T-cell (primary cell): ENCODE results near the gene TMC7. TPM values are rescaled to one million over a fixed set of nuclear protein-coding genes. Genes with fewer than 3 reads are reported as not detected.
"Not testable (repeated sequence)": the region's sequence is repeated elsewhere in the genome, so short reads cannot be mapped to it uniquely, and the experiment has no call there.

Experiments used
- ATAC-seq, 4 experiments: fragments of 200-7000 bp in 3 of 4; fragments of 150-1000 bp in 1 of 4; cut with Tn5 transposase; replicated peaks in 1 of 4; 1 replicate in 3 of 4; 2 replicates in 1 of 4; pipeline ENCODE4 v1.10.0; 2021; ENCODE audit warnings: moderate library complexity in 3 of 4, mild to moderate bottlenecking in 2 of 4, moderate number of reproducible peaks in 1 of 4
- CTCF ChIA-PET, 2 donors: fragments of 300-600 bp; sonication (Branson Sonifier 250); formaldehyde crosslinking; loops; one replicate each; lab custom pipeline; 2022; ENCODE audit warnings: antibody characterized with exemption in 2 of 2; lab: Charles Lee
- POLR2A ChIA-PET, 2 donors: fragments of 300-600 bp; sonication (Branson Sonifier 250); formaldehyde crosslinking; loops; one replicate each; lab custom pipeline; 2022; ENCODE audit warnings: antibody characterized with exemption in 2 of 2; lab: Charles Lee
- DNase-seq, 35 experiments: peaks; one replicate each; pipeline versions ENCODE4 v3.0.0 to v3.0.0-alpha.2; 2013 to 2023
- H3K27ac ChIP-seq: one replicate; pipeline ENCODE4 v1.5.1; 2013; ENCODE audit warnings: low read length
- H3K27me3 ChIP-seq, 2 experiments: replicated peaks in 1 of 2; 1 replicate in 1 of 2; 2 replicates in 1 of 2; pipeline versions ENCODE4 v1.6.1 to v1.7.0; 2013; ENCODE audit warnings: low read length in 1 of 2, mixed read lengths in 1 of 2; ENCODE audit not compliant: control insufficient read depth in 2 of 2, insufficient read depth in 2 of 2; ENCODE audit errors: extremely low read depth in 1 of 2
- H3K36me3 ChIP-seq, 2 donors: 1 replicate in 1 of 2; 2 replicates in 1 of 2; pipeline versions ENCODE4 v1.6.1 to v1.7.0; 2013; ENCODE audit warnings: low read length in 1 of 2; ENCODE audit not compliant: control insufficient read depth in 2 of 2, insufficient read depth in 1 of 2; ENCODE audit errors: extremely low read depth in 1 of 2
- H3K4me1 ChIP-seq, 2 experiments: 1 replicate in 1 of 2; 2 replicates in 1 of 2; pipeline versions ENCODE4 v1.6.1 to v1.7.0; 2013; ENCODE audit warnings: low read length in 2 of 2, mixed read lengths in 1 of 2; ENCODE audit not compliant: insufficient read depth in 2 of 2, control insufficient read depth in 1 of 2; ENCODE audit errors: extremely low read depth in 1 of 2
- H3K4me3 ChIP-seq, 2 donors: 1 replicate in 1 of 2; 2 replicates in 1 of 2; pipeline versions ENCODE4 v1.5.1 to v1.7.0; 2013; ENCODE audit warnings: mild to moderate bottlenecking in 2 of 2, low read length in 1 of 2, moderate library complexity in 1 of 2; ENCODE audit not compliant: control insufficient read depth in 1 of 2; ENCODE audit errors: extremely low read depth in 1 of 2
- H3K9me3 ChIP-seq: 2 replicates; pipeline ENCODE4 v1.7.0; 2013
- H3K27ac Mint-ChIP-seq, 2 donors: one replicate each; pipeline ENCODE4 v1.8.0; 2020 to 2021; ENCODE audit warnings: mild to moderate bottlenecking in 2 of 2, mixed read lengths in 2 of 2
- H3K27me3 Mint-ChIP-seq, 2 donors: one replicate each; pipeline ENCODE4 v1.8.0; 2021 to 2022; ENCODE audit warnings: mixed read lengths in 2 of 2
- H3K36me3 Mint-ChIP-seq: one replicate; pipeline ENCODE4 v1.8.0; 2021; ENCODE audit warnings: mixed read lengths
- H3K4me1 Mint-ChIP-seq, 3 donors: one replicate each; pipeline ENCODE4 v1.8.0; 2020 to 2022; ENCODE audit warnings: mixed read lengths in 3 of 3, mild to moderate bottlenecking in 1 of 3
- H3K4me3 Mint-ChIP-seq, 3 donors: one replicate each; pipeline ENCODE4 v1.8.0; 2020 to 2022; ENCODE audit warnings: mild to moderate bottlenecking in 3 of 3, mixed read lengths in 3 of 3, moderate library complexity in 3 of 3
- H3K9me3 Mint-ChIP-seq, 3 donors: one replicate each; pipeline ENCODE4 v1.8.0; 2020 to 2022; ENCODE audit warnings: mixed read lengths in 3 of 3
- WGBS: methylation state at CpG from one replicate; pipeline ENCODE4 v1.1.5; 2013; ENCODE audit warnings: missing lambda C conversion rate; ENCODE audit not compliant: insufficient coverage; 5-methylcytosine and 5-hydroxymethylcytosine counted together
- total RNA-seq, 35 experiments: library from RNA in 6 of 35; stranded (reverse) in 6 of 35; fragments of 120-200 nt in 1 of 35; gene quantifications; one replicate each; pipeline versions ENCODE4 v1.2.1 to v1.2.4 and lab custom pipeline; 2013 to 2026

Gene TMC7
- total RNA-seq, 5 donors from 2014 or later (not counting 1 experiment from before 2014, with no cell fraction given) = 0.13 TPM; not detected in 4

- CTCF ChIA-PET = interaction anchor here in 1 of 2 donors (0.6 kb wide), 1 partner anchor 12 kb away, joined by 3 read pairs; no protein-coding TSS in a partner anchor
- H3K27me3 Mint-ChIP-seq, H3K9me3 Mint-ChIP-seq, ATAC-seq, H3K27me3 ChIP-seq, H3K4me1 ChIP-seq, H3K9me3 ChIP-seq, DNase-seq, H3K27ac ChIP-seq, H3K36me3 Mint-ChIP-seq, H3K36me3 ChIP-seq, POLR2A ChIA-PET: not testable (repeated sequence)
- Mint-ChIP-seq H3K27ac (peak overlapping the region; percentile 79 to 89), H3K4me1 (peaks cover 0 to 10% (median 7%) of the 10 kb centered on the region in 3 donors), H3K4me3 (peak overlapping the region; percentile 75 to 81 (median 76))
- WGBS = no CpG with 5 or more reads among the region's 6 CpGs
- H3K4me3 ChIP-seq = peak overlapping the region in 1 of 2 donors; percentile 25
These were observed 27.0 kb upstream of the TMC7 start for GRCh38 chr16:18956658-18957241.

GRCh38 chr16:18958621-18959029, 25.1 kb upstream of the TMC7 start:
- CTCF ChIA-PET = no interaction called here
- ATAC-seq (no peak), DNase-seq (no peak)
- no peaks in the 10 kb centered on the region for H3K9me3 ChIP-seq
- H3K9me3 Mint-ChIP-seq = no peaks in the 10 kb centered on the region
- no peak overlapping the region for H3K4me3 ChIP-seq
- no CpG with 5 or more reads among the region's 2 CpGs for WGBS
- POLR2A ChIA-PET = no interaction called here
- no peak overlapping the region for H3K27ac Mint-ChIP-seq
- peaks cover 0 to 10% (median 7%) of the 10 kb centered on the region in 3 donors for H3K4me1 Mint-ChIP-seq
- no peak overlapping the region for H3K27ac ChIP-seq
- H3K27me3 ChIP-seq = peaks cover 0 to 2% of the 10 kb centered on the region in 2 experiments
- H3K4me3 Mint-ChIP-seq = no peak overlapping the region
- no peaks in the 10 kb centered on the region for H3K4me1 ChIP-seq
- H3K27me3 Mint-ChIP-seq = no peaks in the 10 kb centered on the region
- no peaks in the 10 kb centered on the region for H3K36me3 ChIP-seq
- no peaks in the 10 kb centered on the region for H3K36me3 Mint-ChIP-seq

GRCh38 chr16:18959031-18959505, 24.7 kb upstream of the TMC7 start:
- Histone ChIP-seq H3K36me3 (no peaks in the 10 kb centered on the region), H3K4me3 (no peak overlapping the region), H3K4me1 (no peaks in the 10 kb centered on the region), H3K27me3 (peaks cover 0 to 2% of the 10 kb centered on the region in 2 experiments), H3K27ac (no peak overlapping the region), H3K9me3 (no peaks in the 10 kb centered on the region)
- no CpG with 5 or more reads among the region's 2 CpGs for WGBS
- Mint-ChIP-seq H3K36me3 (no peaks in the 10 kb centered on the region), H3K4me1 (peaks cover 0 to 10% (median 7%) of the 10 kb centered on the region in 3 donors), H3K27me3 (no peaks in the 10 kb centered on the region), H3K4me3 (no peak overlapping the region), H3K9me3 (no peaks in the 10 kb centered on the region), H3K27ac (no peak overlapping the region)
- POLR2A ChIA-PET = no interaction called here
- DNase-seq = no peak
- CTCF ChIA-PET = interaction anchor here (0.7 to 0.9 kb wide), 2 partner anchors 9 to 920 kb away, joined by 3 to 8 read pairs; no protein-coding TSS in a partner anchor
- no peak for ATAC-seq

GRCh38 chr16:18965555-18965954, 18.2 kb upstream of the TMC7 start:
- ChIA-PET POLR2A (no interaction called here), CTCF (no interaction called here)
- H3K27me3 ChIP-seq = peaks cover 0 to 5% of the 10 kb centered on the region in 2 experiments
- Mint-ChIP-seq H3K36me3 (no peaks in the 10 kb centered on the region), H3K4me3 (no peak overlapping the region), H3K9me3 (no peaks in the 10 kb centered on the region), H3K27ac (no peak overlapping the region), H3K27me3 (no peaks in the 10 kb centered on the region), H3K4me1 (peaks cover 0 to 4% (median 3%) of the 10 kb centered on the region in 3 donors)
- peaks cover 0 to 3% of the 10 kb centered on the region in 2 experiments for H3K4me1 ChIP-seq
- DNase-seq (no peak), ATAC-seq (no peak)
- 60% methylated on average over 1 of the region's 5 CpGs for WGBS
- H3K4me3 ChIP-seq = no peak overlapping the region
- H3K36me3 ChIP-seq = no peaks in the 10 kb centered on the region
- H3K27ac ChIP-seq = no peak overlapping the region
- no peaks in the 10 kb centered on the region for H3K9me3 ChIP-seq

DNA sequence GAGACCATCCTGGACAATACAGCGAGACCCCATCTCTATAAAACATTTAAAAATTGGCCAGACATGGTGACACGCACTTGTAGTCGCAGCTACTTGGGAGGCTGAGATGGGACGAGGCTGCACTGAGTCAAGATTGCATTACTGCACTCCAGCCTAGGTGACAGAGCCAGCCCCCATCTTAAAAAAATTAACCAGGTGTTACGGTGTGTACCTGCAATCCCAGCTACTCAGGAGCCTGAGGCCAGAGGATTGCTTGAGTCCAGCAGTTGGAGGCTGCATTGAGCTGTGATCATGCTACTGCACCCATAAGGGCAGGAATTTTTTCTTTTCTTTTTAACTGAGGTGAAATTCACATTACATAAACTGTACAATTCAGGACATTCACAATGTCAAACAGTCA, 16.9 kb upstream of the TMC7 start:
- H3K4me3 Mint-ChIP-seq = no peak overlapping the region
- no peak overlapping the region for H3K4me3 ChIP-seq
- H3K27ac ChIP-seq = no peak overlapping the region
- POLR2A ChIA-PET = interaction anchor here in 1 of 2 donors (0.6 kb wide), 1 partner anchor 1861 kb away, joined by 3 read pairs; no protein-coding TSS in a partner anchor
- H3K27me3 ChIP-seq = peaks cover 0 to 2% of the 10 kb centered on the region in 2 experiments
- H3K27me3 Mint-ChIP-seq = no peaks in the 10 kb centered on the region
- CTCF ChIA-PET = no interaction called here
- no peak overlapping the region for H3K27ac Mint-ChIP-seq
- H3K4me1 ChIP-seq = peaks cover 0 to 3% of the 10 kb centered on the region in 2 experiments
- DNase-seq (no peak), ATAC-seq (no peak)
- no peaks in the 10 kb centered on the region for H3K9me3 ChIP-seq
- WGBS = 100% methylated on average over 2 of the region's 5 CpGs
- no peaks in the 10 kb centered on the region for H3K9me3 Mint-ChIP-seq
- peaks cover 0 to 4% (median 3%) of the 10 kb centered on the region in 3 donors for H3K4me1 Mint-ChIP-seq
- H3K36me3 Mint-ChIP-seq = no peaks in the 10 kb centered on the region
- no peaks in the 10 kb centered on the region for H3K36me3 ChIP-seq

DNA sequence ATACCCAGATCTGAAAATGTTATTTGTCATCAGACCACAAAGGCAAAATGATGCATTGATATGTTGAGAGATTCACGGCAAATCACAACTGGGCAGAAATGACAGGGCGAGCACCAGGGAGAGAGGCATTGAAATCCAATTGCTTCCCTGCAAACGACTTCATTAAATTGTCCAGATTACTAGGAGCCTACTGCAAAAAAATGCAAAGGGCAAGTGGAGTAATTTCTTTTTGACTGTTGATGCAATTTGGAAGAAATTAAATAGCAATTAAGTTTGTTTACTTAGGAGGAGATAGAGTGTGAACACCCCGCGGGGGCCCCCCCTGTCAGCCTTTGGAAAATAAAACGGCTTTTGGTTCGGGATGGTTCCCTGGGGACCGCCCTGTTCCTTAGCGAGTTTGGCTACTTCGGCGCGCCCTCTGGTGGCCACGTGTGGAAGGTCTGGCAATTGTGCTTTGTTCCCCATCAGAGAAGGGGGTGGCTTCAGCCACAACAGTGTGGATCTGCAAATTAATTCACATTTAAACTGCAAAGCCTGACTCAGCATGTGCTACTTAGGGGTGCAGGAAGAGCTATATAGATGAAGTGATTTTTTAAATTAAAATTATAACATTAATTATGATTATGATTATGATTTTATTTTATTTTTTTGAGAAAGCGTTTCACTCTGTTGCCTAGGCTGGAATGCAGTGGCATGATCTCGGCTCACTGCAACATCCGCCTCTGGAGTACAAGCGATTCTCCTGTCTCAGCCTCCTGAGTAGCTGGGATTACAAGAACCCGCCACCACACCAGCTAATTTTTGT, 14.5 kb upstream of the TMC7 start:
- peaks cover 0 to 4% (median 3%) of the 10 kb centered on the region in 3 donors for H3K4me1 Mint-ChIP-seq
- 23% methylated on average over 14 of the region's 18 CpGs for WGBS
- peak; percentile 79 to 87 (median 84) for ATAC-seq

More for the DNA sequence above, 14.5 kb upstream of the TMC7 start:
- POLR2A ChIA-PET = no interaction called here
- Histone ChIP-seq H3K27ac (no peak overlapping the region), H3K36me3 (no peaks in the 10 kb centered on the region), H3K27me3 (peaks cover 0 to 5% of the 10 kb centered on the region in 2 experiments), H3K9me3 (no peaks in the 10 kb centered on the region), H3K4me1 (peaks cover 0 to 3% of the 10 kb centered on the region in 2 experiments), H3K4me3 (no peak overlapping the region)
- DNase-seq = peak; percentile 25 to 83 (median 65)
- Mint-ChIP-seq H3K36me3 (no peaks in the 10 kb centered on the region), H3K27ac (no peak overlapping the region), H3K9me3 (no peaks in the 10 kb centered on the region), H3K27me3 (no peaks in the 10 kb centered on the region), H3K4me3 (peak overlapping the region in 2 of 3 donors; percentile 18 to 28)
- CTCF ChIA-PET = interaction anchor here (0.5 to 2.1 kb wide), 4 partner anchors 10 to 198 kb away, joined by 4 to 10 read pairs (median 8); partner anchors contain the start of gene ARL6IP1 (in 1 of the 2)
